Left renal pelvis (tissue), 4 donors: ENCODE results near the gene DAP. TPM values are rescaled to one million over a fixed set of nuclear protein-coding genes. Genes with fewer than 3 reads are reported as not detected.
"Not testable (repeated sequence)": the region's sequence is repeated elsewhere in the genome, so short reads cannot be mapped to it uniquely, and the experiment has no call there.

Source experiments
- DNase-seq, 4 donors: peaks; one replicate each; pipeline ENCODE4 v3.0.0-alpha.2; 2013; ENCODE audit warnings: low read depth in 4 of 4, low spot score in 3 of 4
- polyA plus RNA-seq, 4 donors: library from polyadenylated mRNA; unstranded; fragments of 120-200 nt; gene quantifications; one replicate each; pipeline ENCODE4 v1.2.1, GENCODE V29; 2013; ENCODE audit not compliant: insufficient read length in 4 of 4

The DAP gene
- polyA plus RNA-seq, 4 donors: 113 to 131 (median 116) TPM

DNA sequence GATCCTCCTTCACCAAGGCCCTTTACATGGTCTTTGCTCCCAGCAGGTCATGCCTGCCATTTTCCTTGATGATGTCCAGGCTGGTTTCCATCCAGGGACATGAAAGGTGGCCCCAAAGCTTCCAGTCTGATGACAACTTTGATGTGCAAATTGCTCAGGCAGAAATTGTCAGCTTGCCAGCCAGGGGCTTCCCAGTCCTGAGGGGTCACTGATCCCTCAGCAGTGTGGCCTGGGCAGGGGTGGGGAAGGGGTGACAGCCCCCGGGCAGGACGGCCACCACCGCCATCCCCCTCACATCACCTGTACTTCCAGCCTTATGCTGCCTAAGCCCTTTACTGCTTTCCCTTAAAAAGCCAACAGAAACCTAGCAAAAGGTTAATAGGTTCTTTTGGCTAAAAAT is 100.9 kb downstream of the DAP start:
- DNase-seq: no peak

DNA sequence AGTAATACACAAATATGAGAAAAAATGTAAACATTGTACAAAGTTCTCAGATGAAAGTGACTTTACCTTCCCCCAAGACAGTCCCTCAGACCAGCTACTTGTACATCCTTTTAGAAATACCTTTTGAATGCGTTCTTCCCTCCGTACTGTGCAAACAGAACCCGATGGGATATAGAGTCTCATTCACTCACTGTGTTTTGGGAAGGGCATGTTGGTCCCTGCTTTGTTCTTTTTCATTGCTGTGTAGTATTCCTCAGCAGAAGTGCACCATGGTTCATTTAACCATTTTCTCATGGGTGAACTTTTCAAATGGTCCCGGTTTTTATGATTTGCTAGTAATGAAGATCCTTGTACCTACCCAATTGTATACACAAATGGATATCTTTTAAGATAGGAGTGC is 102.8 kb downstream of the DAP start:
- DNase-seq: no peak

DNA sequence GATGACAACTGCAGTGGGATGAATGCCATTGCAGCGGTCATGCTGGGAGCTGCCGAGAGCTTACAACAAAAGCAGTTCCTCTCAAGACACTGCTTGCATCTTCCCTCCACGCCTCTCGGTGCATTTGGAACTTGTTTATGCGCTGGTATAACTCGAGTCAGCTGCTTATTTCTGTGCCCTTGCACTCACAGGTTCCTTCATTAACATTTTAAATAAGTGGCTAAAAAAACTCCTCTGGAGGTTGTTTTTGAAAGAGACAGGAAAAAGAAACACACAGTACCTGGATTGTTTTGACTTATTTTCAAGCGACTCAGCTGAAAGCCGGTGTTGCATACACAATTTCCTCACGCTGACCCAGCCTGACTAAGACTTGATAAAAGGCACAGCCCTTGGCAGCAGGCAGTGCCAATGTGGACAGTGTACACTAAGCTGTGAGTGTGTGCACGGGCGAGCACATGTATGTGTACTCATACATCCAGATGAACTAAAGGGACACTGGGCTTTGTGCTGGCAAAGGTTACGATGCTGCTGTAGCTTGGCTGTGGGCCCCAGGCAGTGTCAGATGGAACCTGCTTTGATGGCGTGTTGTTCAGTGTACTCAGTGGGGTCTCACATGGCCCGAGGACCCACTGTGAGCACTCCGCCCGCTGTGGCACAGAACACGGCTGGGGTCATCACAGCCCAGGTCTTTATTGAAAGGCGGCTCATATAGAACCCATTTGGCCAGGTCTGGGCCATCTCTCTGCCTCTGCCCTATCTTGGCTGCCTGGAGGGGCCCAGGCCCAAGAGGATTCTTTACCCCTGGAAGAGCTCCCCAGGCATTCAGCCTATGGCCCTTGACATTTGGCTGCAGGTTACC is 104.8 kb downstream of the DAP start:
- DNase-seq: no peak

DNA sequence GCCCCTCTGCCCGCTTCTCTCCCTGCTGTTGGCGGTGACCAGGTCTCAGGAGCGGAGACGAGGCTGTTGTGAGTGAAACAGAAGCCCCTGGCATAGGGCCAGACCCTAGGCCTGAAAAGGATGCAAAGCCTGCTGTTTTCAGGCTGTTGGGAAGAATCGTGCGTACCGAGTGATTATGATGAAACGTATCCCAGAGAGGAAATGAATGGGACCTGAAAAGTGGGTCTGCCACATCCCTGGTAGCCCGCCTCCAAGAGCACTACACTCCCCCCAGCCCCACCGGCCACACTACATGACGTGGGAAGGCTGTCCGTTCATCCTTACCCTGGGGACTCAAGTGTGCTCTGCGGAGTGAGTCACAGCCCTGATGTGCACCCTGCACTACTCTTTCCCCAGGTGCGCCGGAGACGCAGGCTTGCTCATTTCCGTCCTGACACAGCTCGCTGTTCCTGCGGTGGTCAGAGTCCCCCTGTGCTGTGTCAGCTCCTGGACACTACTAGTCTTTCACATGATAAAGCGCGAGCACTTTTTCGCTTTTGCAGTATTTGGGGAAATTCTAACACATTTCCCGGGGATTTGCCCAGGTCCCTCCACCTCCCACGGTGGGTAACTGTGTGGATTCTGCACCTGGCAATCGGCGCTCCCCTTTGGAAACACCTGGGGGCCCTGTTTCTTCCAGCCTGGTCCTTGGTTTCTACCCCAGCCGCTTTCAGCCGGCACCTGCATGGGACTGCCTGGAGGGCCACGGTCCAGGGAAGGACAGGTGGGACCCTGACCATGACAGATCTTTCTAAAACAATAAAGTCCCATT is 105.7 kb downstream of the DAP start:
- no peak for DNase-seq

DNA sequence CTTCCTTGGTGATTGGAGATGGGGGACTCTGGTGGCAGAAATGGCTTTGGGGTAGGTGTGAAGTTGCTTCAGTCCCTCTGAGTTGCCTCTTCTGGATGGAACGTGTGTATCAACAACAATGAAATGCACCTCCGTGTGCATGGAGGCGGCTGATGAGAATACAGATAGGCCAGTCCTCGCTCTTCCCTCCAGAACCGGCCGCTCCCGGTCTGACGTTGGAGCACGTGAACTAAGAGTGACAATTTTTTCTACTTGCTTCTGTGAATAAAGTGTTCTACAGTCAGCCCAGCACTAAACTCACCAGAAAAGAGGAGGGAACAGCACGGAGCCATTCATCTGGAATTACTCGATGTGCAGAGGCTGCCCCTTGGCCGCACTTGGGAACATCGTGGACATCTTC is 106.5 kb downstream of the DAP start:
- DNase-seq: no peak

DNA sequence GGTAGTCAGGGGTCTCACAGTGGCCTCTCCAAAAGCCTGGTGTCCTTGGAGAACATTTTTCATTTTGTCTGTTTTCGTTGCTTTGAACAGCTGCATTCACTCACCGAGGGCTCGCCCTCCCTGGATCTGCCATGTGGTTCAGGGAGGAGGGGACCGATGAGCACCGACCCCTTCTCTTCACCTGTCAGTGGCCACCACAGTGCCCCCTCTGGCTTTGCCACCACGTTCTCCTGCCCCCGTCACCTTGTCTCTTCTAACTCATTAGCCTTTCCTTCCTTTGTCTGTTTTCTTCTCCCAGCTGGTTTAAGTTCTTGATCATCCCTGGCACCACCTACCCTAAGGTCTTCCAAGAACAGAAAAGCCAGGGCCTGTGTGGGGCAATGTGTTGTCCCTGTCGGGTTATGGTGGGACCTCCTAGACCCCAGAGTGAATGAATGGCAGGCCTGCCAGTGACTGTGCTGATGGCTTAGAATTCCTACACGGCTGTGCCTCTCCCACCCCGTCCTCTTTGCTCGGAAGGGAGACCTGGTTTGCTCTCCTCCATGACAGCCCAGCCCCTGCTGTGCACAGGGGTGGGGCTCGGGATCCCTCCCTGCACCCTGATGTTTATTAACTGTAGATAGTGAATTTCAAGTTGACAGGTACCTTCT is 107.2 kb downstream of the DAP start:
- no peak for DNase-seq

DNA sequence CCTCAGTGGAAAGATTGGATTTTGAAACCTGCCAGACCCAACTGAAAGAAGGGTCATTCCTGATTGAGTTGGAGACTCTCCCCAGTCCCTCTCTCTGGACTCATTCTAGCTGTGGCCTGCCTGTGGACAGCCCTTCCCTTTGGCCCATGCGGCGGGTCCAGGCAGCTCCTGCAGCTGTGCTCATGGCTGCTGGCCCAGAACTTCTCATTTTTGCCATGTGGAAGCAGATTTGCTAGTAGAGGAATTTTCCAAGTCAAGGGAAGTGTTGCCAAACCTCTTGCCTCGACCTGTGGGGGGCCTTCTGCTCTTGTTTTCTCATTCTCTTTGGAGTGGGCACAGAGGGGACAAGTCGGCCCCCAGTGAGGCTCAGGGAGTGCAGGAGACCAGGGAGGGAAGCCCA is 108.0 kb downstream of the DAP start:
- DNase-seq: no peak

DNA sequence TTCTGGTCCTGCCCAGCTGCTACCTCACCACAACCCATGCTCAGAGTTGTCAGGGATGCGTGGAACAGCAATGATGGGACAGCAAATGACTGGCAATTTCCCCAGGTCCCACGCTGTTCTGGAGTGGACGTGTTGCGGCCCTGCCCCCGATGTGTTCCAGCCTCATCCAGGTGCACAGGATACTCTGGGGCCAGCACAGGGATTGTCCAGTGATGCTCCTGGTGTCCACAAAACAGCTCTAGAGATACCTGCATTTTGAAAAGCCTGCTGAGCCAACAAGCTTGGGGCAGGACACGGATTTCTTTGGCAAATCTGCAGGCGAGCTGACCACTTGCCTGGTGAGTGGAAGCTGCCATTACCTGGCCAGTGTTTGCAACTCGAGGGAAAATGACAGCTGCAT is 108.4 kb downstream of the DAP start:
- no peak for DNase-seq

DNA sequence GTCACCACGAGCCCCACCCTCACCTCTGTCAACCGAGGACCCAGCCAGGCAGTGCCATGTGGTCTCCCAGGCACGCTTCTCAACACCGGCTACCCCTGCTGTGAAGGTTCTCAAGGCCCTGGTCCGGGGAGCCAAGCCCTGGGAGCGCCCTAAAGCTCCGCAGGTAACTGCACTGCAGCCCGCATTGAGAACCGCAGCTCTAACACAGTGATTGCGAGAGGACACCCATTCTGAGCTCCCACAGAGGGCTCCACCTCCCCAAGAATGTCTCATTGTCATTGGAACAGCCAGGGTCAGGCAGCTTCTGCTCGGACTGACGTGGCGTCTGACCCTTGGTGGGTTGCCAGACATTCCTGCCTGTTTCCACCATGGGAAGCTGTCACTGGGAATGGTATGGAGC is 108.9 kb downstream of the DAP start:
- no peak for DNase-seq

DNA sequence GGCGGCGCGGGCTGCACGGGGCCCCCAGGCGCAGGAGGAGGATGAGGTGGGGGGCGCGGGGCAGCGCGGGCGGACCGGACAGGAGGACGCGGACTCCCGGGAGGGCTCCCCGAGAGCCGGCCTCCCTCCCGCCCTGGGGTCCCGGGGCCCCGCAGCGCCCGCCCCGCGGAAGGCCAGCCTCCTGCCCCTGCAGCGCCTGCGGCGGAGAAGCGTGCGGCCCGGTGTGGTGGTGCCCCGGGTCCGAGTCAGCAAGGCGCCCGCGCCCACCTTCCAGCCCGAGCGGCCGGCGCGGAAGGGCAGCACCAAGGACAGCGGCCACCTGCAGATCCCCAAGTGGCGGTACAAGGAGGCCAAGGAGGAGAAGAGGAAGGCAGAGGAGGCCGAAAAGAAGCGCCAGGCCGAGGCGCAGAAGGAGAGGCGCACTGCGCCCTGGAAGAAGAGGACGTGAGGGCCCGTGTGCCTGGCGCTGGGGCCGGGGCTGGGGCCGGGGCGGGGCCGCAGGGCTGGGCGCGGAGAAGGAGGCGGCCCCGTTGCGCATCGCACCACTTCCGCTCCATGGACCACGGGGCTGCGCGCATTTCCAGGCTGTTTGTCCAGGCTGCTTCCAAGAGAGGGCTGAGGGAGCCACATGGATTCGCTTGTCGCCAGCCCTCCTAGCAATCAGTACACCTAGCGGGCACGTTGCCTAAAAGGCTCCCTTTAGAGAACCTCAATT is 111.2 kb downstream of the DAP start:
- DNase-seq: peak in 1 of 4 donors; percentile 36

DNA sequence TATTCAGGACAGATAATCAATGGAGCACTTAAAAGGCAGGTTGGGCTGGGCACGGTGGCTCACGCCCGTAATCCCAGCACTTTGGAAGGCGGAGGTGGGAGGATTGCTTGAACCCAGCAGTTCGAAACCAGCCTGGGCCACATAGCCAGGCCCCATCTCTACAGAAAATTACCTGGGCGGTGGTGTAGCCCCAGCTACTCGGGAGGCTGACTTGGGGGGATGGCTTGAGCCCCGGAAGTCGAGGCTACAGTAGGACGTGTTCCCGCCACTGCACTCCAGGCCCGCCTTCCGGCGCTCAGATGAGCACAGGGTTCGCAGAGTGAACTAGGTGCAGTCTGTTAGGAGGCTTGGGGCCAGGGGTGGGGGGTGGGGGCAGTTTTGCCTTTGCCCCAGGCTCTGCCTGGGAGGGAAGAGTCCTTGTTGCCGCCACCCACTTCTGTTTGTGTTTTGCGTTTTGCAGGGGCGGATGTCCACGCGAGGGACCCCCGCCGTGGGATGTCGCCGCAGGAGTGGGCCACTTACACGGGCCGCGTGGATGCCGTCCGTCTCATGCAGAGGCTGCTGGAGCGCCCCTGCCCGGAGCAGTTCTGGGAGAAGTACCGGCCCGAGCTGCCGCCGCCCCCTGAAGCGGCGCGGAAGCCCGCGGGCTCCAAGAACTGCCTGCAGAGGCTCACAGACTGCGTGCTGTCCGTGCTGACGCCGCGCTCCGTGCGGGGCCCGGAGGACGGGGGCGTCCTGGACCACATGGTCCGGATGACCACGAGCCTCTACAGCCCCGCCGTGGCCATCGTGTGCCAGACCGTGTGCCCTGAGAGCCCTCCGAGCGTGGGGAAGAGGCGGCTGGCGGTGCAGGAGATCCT is 112.0 kb downstream of the DAP start:
- no peak for DNase-seq

DNA sequence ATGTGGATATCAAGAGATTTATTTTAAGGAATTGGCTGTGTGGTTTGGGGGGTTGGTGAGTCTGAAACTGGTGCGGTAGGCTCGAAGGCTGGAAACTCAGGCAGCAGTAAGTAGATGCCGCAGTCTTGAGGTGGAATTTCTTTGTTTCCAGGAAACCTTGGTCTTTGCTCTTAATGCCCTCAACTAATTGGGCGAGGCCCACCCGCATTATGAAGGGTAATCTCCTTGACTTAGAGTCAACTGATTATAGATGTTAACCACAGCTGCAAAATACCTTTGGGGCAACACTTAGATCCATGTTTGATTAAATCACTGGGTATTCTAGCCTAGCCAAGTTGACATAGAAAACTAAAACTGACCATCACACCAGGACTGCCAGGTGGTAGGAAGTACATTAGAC is 113.4 kb downstream of the DAP start:
- DNase-seq: no peak

DNA sequence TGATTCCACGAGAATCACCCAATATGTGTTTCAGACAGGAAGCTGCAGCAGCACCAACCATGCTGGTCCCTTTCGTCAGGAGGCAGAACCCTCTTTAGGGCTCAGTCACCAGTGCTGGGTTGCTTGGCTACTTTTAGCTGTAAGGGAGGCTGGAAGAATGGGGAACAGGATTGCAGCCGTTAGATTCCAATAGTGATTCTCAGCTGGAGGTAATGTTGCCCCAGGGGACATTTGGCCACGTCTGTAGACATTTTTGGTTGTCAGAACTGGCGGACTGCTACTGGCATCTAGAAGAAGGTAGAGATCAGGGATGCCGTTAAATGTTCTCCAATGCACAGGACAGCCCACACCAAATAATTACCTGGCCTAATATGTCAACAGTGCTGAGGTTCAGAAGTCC is 115.4 kb downstream of the DAP start:
- no peak for DNase-seq

DNA sequence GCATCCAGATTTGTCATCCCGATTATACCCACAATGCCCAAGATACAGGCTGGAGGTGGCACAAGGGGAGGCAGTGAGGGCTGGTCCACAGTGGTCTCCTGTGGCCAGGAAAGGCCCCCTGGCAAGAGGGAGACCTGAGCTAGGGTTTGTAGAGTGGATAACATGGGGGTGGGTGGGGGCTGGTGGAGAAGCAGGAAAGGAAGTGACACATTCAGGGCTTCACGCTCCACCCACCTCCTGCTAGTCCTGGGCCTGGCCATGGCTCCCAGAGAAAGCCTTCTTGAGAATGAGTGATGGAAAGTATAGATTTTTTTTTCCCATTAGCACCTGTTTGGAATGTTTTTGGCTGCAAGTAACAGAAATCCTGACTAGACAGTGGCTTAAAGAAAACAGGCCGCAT is 115.9 kb downstream of the DAP start:
- no peak for DNase-seq

DNA sequence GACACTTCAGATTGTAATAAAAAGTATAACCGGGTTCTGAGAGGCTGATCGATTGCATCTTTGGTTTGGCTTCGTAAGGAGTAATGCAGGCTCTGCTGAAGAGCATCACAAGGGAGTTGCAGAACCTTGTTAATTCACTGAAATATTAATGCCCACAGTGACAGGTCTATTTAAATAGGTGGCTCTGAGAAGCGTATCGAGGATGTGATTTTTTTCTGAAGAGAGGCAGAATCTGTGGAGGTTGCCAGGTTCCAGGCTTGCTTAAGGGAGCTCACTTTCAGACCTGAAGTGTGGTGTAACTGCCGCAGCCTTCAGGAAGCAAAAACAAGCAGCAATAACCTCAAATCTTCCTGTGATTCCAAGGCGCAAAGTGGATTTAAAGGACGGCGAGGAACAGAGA is 116.8 kb downstream of the DAP start:
- DNase-seq: no peak

DNA sequence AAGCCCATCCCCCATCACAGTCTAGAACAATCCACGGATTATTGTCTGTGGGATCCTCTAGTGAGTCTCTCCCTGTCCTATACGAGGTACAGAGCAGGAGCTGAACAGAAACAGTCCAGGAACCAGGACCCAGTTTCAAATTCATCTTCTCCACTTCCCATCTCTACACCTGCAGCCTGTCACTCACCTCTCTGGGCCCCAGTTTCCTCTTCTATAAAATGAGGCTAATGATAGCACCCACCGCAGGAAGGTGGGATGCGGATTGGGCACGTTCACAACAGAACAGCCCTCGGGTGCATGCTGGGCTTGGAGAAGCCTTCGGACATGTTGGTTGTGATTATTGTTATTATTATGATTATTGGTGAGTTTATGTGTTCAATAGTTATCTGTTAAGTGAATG is 118.7 kb downstream of the DAP start:
- DNase-seq: no peak

DNA sequence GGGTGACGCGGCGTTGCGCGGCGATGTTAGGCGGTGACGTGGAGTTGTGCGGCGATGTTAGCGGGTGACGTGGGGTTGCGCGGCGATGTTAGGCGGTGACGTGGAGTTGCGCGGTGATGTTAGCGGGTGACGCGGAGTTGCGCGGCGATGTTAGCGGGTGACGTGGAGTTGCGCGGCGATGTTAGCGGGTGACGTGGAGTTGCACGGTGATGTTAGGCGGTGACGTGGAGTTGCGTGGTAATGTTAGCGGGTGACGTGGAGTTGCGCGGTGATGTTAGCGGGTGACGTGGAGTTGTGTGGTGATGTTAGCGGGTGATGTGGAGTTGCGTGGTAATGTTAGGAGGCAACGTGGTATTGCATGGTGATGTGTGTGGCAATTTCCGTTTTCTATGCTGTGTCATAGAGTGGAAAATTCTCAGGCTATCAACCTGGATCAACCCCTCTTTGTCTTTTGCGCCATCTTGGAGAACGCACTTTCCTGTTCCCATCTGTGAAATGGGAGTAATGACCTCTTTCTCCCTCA is 121.1 kb downstream of the DAP start:
- DNase-seq: no peak

DNA sequence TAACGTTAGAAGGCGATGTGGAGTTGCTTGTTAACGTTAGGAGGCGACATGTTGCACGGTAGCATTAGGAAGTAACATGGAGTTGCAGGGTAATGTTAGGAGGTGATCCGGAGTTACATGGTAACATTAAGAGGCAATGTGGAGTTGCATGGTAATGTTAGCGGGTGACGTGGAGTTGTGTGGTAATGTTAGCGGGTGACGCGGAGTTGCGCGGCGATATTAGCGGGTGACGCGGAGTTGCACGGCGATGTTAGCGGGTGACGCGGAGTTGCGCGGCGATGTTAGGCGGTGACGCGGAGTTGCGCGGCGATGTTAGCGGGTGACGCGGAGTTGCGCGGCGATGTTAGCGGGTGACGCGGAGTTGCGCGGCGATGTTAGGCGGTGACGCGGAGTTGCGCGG is 122.3 kb downstream of the DAP start:
- DNase-seq: not testable (repeated sequence)

DNA sequence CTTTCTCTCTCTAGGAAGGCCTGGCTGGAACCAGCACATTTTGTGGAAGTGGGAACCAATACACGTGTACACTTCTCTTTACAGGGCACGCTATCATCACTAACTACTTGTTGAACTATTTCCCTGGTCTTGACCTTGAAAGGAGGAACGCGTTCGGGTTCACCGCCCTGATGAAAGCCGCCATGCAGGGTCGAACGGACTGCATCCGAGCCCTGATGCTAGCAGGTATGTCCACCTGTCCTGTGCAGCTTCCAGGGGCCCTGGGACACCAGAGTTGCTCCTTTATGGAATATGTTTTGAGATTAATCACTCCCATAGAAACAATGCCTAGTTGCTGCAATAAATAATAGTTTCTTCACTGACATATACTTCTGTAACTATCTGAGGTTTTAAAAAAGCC is 123.1 kb downstream of the DAP start:
- no peak for DNase-seq
